ENCODE measurements around the gene AGAP1. TPM values are rescaled to one million over a fixed set of nuclear protein-coding genes. Genes with fewer than 3 reads are reported as not detected.
A peak's percentile ranks its signal among the peaks of the same experiment; 100 is the strongest.

Gene AGAP1
- total RNA-seq, 1 donor from 2014 or later: 9.0 TPM

- DNase-seq: no peak
Observed at GRCh38 chr2:235694721-235695601, 201.1 kb downstream of the AGAP1 start.

GRCh38 chr2:235695602-235695895 lies 201.7 kb downstream of the AGAP1 start:
- no peak for DNase-seq

GRCh38 chr2:235697041-235697440 lies 203.2 kb downstream of the AGAP1 start:
- DNase-seq: no peak

GRCh38 chr2:235698028-235698427 lies 204.2 kb downstream of the AGAP1 start:
- no peak for DNase-seq

- DNase-seq: no peak
Observed at GRCh38 chr2:235698491-235698890, 204.6 kb downstream of the AGAP1 start.

- no peak for DNase-seq
Observed at GRCh38 chr2:235699576-235699975, 205.7 kb downstream of the AGAP1 start.

GRCh38 chr2:235701206-235701981 lies 207.6 kb downstream of the AGAP1 start:
- DNase-seq: peak; percentile 11

- no peak for DNase-seq
Observed at GRCh38 chr2:235702186-235702585, 208.3 kb downstream of the AGAP1 start.

GRCh38 chr2:235703711-235704295 lies 210.0 kb downstream of the AGAP1 start:
- DNase-seq: no peak

GRCh38 chr2:235705296-235705695 lies 211.5 kb downstream of the AGAP1 start:
- DNase-seq: no peak

- DNase-seq: no peak
Observed at GRCh38 chr2:235706506-235706905, 212.7 kb downstream of the AGAP1 start.

GRCh38 chr2:235707411-235708096 lies 213.7 kb downstream of the AGAP1 start:
- DNase-seq: no peak

- peak; percentile 18 for DNase-seq
Observed at GRCh38 chr2:235709124-235709813, 215.4 kb downstream of the AGAP1 start.

GRCh38 chr2:235709969-235710879 lies 216.4 kb downstream of the AGAP1 start:
- peak; percentile 15 for DNase-seq

- no peak for DNase-seq
Observed at GRCh38 chr2:235710933-235711332, 217.1 kb downstream of the AGAP1 start.

GRCh38 chr2:235711527-235711926 lies 217.7 kb downstream of the AGAP1 start:
- DNase-seq: no peak

- DNase-seq: no peak
Observed at GRCh38 chr2:235712176-235712575, 218.3 kb downstream of the AGAP1 start.

- no peak for DNase-seq
Observed at GRCh38 chr2:235713189-235713588, 219.3 kb downstream of the AGAP1 start.

GRCh38 chr2:235715601-235716000 lies 221.8 kb downstream of the AGAP1 start:
- DNase-seq: no peak

- DNase-seq: peak; percentile 52
Observed at GRCh38 chr2:235716875-235717496, 223.1 kb downstream of the AGAP1 start.
